Dermis blood vessel endothelial cell (primary cell): Measurements from ENCODE around the gene KNOP1. TPM values are rescaled to one million over a fixed set of nuclear protein-coding genes. Genes with fewer than 3 reads are reported as not detected.

Experiments used
- DNase-seq: peaks from one replicate; pipeline ENCODE4 v3.0.0; 2010
- total RNA-seq: library from RNA; depleted of rRNA; stranded (reverse); fragments of >200 nt; gene quantifications from 2 replicates; pipeline ENCODE4 v1.2.3, GENCODE V29; 2014

Gene KNOP1
- total RNA-seq, 1 donor from 2014 or later, result 15.8 TPM

- no peak for DNase-seq
Observed at GRCh38 chr16:19706846-19707245, 11.2 kb downstream of the KNOP1 start.

- DNase-seq, result no peak
Observed at GRCh38 chr16:19705843-19706242, 12.2 kb downstream of the KNOP1 start.

- DNase-seq, result no peak
Observed at GRCh38 chr16:19705146-19705501, 12.9 kb downstream of the KNOP1 start.

DNA sequence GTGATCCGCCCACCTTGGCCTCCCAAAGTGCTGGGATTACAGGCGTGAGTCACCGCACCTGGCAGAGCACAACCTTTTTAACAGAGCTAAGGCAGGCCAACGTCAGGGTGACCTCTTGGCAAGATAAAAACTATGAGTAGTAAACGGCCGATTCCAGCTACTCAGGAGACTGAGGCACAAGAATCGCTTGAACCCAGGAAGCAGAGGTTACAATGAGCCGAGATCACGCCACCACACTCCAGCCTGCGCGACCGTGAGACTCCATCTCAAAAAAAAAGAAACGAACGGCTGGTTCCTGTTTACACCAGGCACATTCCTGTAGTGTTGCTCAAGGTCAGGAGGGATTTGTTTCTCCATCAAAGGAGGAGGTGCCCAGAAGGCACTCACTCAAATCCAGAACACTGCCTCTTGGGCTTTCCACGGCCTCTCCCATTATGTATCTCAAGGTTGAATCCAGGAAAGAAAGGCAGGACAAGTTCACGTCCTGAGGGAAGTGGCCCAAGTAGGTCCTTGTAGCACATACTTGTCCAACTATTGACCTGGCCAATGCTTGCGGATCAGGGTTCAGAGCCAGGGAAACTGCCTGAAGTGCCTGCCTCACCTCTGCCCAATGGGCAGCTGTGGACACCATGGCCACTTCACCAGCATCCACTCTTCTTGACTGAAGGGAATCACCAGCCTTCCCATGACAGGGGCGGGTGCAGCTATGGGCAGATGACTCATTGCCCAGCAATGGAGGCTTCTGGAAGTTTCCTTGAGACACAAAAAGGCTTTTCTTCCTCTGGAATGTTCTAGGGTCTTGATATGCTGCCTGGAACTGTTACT lies 13.5 kb downstream of the KNOP1 start:
- DNase-seq, result peak; percentile 96

- no peak for DNase-seq
Observed at GRCh38 chr16:19703172-19703889, 14.7 kb downstream of the KNOP1 start.

DNA sequence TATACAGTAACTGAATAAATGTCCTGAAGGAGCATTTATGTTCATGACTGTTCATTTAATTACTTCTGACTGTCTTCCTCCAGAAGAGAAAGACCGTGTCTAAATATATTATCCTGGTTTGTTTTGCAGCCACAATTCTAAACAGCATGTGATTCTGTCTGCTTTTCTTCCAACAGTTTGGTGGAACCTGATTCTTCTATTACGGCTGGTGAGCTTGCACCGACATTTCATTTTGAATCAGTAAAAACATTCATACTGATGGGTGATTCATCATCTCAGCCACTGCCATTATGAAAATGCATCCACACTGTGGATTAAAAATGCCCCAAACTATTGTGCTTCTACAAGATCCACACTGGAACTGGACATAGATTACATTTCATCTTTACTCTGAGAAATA lies 16.9 kb downstream of the KNOP1 start:
- DNase-seq, result no peak

DNA sequence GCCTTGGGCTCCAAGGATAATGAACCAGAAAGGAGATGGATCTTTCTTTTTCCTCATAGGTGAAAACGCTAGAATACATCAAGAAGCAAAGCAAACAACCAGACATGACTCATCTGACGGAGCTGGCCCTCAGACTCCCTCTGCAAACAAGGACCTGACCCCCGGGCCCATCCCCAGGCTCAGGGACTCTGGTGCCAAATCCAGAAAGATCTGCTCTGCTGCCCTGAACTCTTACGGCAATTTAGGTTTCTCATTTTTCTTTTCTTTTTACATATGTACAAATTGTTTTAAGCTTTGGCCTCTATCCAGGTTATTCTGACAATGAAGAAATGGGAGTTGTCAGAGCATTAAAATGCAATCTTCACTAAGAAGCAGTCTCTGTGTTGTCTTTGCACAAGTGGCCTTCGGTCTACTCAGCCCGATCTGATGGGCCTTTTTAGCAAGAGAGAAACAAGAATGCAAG lies 17.7 kb downstream of the KNOP1 start:
- peak; percentile 74 for DNase-seq

GRCh38 chr16:19699472-19699871 lies 18.6 kb downstream of the KNOP1 start:
- DNase-seq, result no peak

DNA sequence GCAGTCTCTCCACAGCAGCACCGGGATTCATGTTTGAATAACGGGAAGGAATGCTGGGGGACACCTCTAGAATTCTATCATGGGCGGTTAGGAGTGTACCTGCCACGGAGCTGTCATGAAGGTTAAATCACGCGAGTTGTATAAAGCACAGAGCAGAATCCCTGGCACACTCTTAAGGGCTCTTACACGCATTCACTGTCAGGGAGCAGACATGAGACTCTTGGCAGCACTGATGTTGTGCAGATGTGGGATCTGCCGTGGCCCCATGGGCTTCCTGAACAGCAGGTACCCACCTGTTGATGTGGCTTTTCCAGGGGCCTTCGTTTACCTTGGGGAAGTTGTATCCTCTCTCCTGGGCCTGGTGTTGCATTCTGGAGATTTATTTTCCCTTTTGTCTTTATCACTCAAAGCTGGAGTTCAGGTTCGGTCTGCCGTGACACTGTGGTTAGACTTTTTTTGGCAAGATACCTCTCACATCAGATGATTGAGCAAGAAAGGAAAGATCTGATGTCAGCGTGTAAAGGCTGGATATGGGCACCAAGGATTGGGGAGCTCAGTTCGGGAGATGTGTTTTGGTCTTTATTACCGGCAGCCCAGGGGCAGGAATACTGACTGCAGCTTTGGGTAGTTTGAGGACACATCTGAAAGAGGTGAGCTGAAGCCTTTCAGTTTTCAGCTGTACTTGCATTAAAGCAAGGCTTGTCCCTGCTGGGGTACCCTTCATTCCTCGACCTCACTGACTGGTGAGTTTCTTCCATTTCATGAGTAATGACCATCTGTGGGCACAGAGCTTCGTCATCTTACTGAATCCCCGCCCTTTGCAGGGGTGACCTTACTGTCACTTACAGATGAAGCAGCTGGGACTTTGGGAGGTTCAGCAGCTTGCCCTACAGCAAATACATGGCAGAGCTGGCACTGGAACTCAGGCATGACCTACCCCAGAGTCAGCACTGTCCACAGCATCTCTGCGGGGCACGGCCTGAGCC lies 19.3 kb downstream of the KNOP1 start:
- no peak for DNase-seq

- DNase-seq, result no peak
Observed at GRCh38 chr16:19697756-19698318, 20.2 kb downstream of the KNOP1 start.

- DNase-seq, result no peak
Observed at GRCh38 chr16:19696961-19697360, 21.1 kb downstream of the KNOP1 start.

- DNase-seq, result peak; percentile 97
Observed at GRCh38 chr16:19696328-19696727, 21.7 kb downstream of the KNOP1 start.

GRCh38 chr16:19694989-19695388 lies 23.0 kb downstream of the KNOP1 start:
- DNase-seq, result no peak

- DNase-seq, result peak; percentile 45
Observed at GRCh38 chr16:19691161-19691711, 26.8 kb downstream of the KNOP1 start.

- no peak for DNase-seq
Observed at GRCh38 chr16:19690196-19690595, 27.8 kb downstream of the KNOP1 start.

- DNase-seq, result no peak
Observed at GRCh38 chr16:19689342-19689741, 28.7 kb downstream of the KNOP1 start.

DNA sequence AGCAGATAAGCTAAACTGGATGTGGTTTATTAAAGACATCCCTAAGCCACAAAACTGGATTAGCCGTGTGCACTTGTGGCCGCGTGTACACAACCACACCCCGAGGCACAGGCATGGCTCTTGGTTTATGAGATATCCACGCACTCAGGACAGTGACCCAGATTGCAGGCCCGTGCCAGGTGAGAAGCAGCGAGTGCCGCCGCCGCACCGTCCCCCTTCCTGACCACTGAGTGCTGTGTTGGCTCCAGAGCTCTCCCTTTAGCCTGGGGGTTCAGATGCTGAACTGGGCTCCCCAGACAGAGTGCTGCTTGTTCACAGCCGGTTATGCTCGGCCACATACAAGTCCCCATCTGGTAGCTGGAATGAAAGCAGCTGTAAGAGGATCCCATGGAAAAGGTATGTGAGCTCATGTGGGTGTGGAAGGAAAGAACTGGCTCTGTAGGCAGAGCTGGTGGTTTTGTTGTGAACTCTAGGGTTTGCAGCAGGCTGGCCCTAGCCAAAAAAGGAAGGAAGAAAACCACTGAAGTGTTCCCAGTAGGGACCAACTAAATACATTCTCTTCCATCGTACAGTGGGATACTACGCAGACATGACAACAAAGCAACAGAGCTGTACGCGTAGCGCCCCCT lies 29.5 kb downstream of the KNOP1 start:
- no peak for DNase-seq

DNA sequence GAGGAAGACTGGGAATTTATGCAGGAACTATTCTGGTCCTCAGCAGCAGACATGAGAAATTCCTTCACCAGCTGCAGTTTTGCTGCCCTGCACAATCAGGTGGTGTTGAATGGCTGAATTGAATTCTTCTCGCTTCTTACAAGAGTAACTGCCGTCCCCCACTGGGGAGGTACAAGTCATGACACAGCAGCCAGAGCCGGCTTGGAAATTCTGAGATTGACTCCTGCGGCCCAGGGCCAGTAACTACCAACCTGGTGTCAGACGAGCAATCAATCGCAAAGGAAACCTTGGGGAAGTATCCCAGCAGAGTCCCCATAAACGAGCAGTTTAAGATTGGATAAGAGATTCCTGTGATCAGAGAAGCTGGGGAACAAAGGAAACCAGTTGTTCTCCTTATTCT lies 30.7 kb downstream of the KNOP1 start:
- DNase-seq, result no peak

DNA sequence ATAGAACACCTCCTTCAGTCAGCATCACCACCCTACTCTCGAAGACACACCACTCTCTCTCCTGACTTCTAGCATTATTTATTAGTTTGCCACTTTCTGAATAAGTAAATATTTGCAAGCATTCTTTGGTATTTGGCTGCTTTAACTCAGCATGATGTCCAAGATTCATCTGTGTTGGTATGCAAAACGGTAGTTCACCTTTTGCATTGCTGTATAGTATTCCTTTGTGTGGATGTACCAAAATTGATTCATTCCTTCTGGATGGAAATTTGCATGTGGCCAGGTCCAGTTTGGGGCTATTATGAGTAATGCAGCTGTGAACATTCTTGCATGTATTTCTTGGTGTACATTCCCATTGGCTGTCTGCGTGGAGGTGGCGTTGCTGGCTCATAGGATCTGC lies 32.9 kb downstream of the KNOP1 start:
- DNase-seq, result no peak

- no peak for DNase-seq
Observed at GRCh38 chr16:19683453-19684236, 34.4 kb downstream of the KNOP1 start.

GRCh38 chr16:19681637-19682036 lies 36.4 kb downstream of the KNOP1 start:
- no peak for DNase-seq
